Cerebellar nuclear complex (tissue), 1 donor: Measurements from ENCODE around the gene RANBP9.

Experiments
- DNase-seq, 2 experiments: peaks; one replicate each; lab custom pipeline; 2025; lab: John Stamatoyannopoulos, UW

RANBP9 gene

GRCh38 chr6:13710552-13711323 is 897 bp downstream of the RANBP9 start:
- DNase-seq: no peak

GRCh38 chr6:13709689-13710551 is 1.7 kb downstream of the RANBP9 start:
- no peak for DNase-seq

- DNase-seq: no peak
Measured at GRCh38 chr6:13708736-13709135, 2.9 kb downstream of the RANBP9 start.

GRCh38 chr6:13703496-13703895 is 8.1 kb downstream of the RANBP9 start:
- DNase-seq: no peak

GRCh38 chr6:13702809-13703302 is 8.8 kb downstream of the RANBP9 start:
- DNase-seq: no peak

GRCh38 chr6:13700232-13700631 is 11.4 kb downstream of the RANBP9 start:
- DNase-seq: no peak

- no peak for DNase-seq
Measured at GRCh38 chr6:13698715-13699114, 12.9 kb downstream of the RANBP9 start.

GRCh38 chr6:13697857-13698256 is 13.8 kb downstream of the RANBP9 start:
- DNase-seq: no peak

- DNase-seq: no peak
Measured at GRCh38 chr6:13696226-13696625, 15.4 kb downstream of the RANBP9 start.

- DNase-seq: no peak
Measured at GRCh38 chr6:13695252-13695651, 16.4 kb downstream of the RANBP9 start.

- DNase-seq: no peak
Measured at GRCh38 chr6:13694562-13694961, 17.1 kb downstream of the RANBP9 start.

- DNase-seq: no peak
Measured at GRCh38 chr6:13689511-13690256, 22.0 kb downstream of the RANBP9 start.

- no peak for DNase-seq
Measured at GRCh38 chr6:13688692-13689196, 22.9 kb downstream of the RANBP9 start.

- no peak for DNase-seq
Measured at GRCh38 chr6:13687917-13688351, 23.7 kb downstream of the RANBP9 start.

GRCh38 chr6:13684855-13685254 is 26.8 kb downstream of the RANBP9 start:
- no peak for DNase-seq

- DNase-seq: no peak
Measured at GRCh38 chr6:13683038-13683437, 28.6 kb downstream of the RANBP9 start.

GRCh38 chr6:13682346-13682745 is 29.3 kb downstream of the RANBP9 start:
- no peak for DNase-seq

GRCh38 chr6:13681305-13682061 is 30.2 kb downstream of the RANBP9 start:
- no peak for DNase-seq

- DNase-seq: no peak
Measured at GRCh38 chr6:13680448-13680968, 31.1 kb downstream of the RANBP9 start.

GRCh38 chr6:13679996-13680395 is 31.6 kb downstream of the RANBP9 start:
- DNase-seq: no peak
